NCI-H345 treated with DMSO at 0.1 percent for 48 hours (cell line): Measurements from ENCODE around the gene NEGR1.
"Not testable (repeated sequence)": the region's sequence is repeated elsewhere in the genome, so short reads cannot be mapped to it uniquely, and the experiment has no call there.

ENCODE experiments used
- DNase-seq: peaks from one replicate; lab custom pipeline; 2025; ENCODE audit not compliant: unreplicated experiment; lab: John Stamatoyannopoulos, UW

The NEGR1 gene

DNA sequence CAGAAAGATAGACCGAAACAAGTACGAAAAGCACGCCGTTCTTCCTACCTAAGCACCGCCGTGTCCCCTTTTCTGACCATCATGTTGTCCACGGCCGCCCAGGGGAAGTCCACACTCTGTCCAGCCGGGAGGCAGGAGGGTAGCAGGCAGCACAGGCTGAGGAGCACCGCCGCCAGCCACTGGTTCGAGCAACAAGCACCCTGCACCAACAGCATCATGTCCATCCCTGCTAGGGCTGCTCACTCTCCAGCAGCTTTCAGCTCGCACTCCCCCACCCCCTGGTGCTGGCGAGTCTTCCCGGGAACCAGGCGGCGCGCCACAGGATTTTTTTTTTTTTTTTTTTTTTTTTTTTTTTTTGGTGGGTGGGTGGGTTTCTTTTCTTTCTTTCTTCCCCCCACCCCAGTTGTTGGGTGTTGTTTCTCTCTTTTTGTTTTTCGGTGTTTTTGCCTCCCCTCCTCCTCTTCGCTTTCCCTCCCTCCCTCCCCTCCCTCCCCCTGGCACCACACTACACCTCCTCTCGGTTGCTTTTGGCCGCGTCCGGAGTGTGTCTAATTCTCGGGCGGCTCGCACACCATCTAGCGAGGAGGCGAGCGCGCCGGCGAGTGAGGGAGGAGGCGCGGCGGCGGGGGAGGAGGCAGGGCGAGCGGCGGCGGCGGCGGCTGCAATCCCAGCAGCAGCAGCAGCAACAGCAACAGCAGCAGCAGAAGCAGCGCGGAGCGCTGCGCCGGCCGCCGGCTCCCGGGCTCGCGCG lies at the start of gene NEGR1:
Gene NEGR1 (minus strand): TSS at position 269 of the 751 bp plus-strand sequence.
- peak; percentile 70 for DNase-seq

DNA sequence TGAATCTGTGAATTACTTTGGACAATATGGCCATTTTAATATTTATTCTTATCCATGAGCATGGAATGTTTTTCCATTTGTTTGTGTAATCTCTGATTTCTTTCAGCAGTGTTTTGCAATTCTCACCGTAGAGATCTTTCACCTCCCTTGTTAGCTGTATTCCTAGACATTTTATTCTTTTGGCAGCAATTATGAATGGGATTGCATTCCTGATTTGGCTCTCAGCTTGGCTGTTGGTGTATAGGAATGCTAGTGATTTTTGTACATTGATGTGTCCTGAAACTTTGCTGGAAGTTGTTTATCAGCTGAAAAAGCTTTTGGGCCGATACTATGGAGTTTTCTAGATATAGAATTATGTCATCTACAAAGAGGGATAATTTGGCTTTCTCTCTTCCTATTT lies 44.2 kb upstream of the NEGR1 start:
- no peak for DNase-seq

DNA sequence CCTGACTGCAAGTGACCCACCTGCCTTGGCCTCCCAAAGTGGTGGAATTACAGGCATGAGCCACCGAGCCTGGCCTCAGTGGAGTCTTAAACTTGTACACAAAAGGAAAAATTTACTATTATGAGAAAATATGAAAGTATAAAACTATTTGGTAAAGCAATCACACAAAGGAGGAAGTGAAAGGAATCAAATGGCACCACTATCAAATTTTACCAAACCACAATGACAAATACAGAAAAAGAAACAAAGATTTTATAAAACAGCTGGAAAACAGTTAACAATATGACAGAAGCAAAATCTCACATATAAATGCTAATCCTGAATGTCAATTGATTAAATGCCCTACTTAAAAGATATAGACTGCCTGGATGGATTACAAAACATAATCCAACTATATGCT lies 42.1 kb upstream of the NEGR1 start:
- no peak for DNase-seq

DNA sequence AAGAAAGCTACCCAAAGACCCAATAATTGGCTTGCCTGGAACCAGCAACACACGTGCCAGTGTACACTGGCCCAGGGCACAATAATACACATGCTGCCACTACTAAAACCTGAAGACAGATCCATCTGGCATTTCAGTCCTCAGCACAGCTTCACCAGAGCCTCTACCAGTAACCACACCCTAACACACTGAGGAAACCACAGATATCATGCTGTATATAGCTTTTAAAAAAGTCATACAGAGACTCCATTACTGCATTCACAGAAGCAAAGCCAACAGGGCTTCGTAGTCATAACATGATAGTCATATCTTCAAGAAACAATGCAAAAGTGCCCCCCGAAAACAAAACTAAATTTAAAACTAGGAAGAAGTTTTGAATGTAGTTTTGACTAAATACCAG lies 40.6 kb upstream of the NEGR1 start:
- DNase-seq: no peak

DNA sequence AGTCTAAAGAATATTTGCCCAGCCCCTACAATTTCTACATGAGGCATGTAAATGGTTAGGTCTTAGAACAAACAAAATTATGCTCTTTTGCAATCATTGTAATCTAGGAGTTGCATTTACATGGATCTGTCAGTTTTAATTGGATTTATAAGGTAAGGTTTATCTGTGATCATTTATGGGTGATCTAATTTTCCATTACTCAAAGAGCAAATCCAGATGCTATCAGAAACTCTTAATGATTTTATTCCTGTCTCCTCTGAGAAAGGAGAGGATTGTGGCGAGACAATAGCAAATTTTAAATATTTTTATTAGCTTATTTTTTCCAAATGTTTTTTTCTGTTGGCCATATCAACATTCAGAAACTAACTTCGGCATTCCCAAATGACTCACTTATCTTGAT lies 14.2 kb upstream of the NEGR1 start:
- DNase-seq: no peak

DNA sequence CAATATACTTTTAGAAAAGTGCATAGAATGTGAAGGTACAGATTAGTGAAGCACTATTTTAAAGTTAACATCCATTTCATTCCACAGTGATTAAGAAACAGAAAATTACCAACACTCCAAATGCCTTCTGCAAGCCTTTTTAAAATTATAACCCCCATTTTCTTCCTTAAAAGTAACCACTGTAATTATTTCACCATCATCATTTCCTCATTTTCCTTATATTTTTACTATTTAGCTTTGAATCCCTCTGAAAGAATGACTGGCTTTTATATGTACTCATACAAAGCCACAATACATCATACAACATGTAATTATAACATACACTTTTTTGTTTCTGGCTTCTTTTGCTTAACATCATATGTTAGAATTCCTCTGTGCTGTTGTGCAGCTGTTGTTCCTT lies 6.5 kb upstream of the NEGR1 start:
- DNase-seq: no peak

DNA sequence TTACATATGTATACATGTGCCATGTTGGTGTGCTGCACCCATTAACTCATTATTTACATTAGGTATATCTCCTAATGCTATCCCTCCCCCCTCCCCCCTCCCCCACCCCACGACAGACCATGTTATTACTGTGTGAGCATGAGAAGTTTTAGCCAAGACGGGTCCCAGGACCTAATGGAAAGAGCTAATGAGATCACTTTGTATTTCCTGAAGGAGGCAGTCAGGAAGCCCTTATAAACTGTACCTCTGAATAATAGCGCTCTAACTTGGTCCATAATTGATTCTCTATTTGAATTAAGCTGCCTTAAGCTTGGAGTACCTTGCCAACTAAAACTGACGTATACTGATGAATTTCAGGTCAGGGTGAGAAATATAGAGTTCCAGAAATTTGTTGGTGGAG lies 4.1 kb upstream of the NEGR1 start:
- DNase-seq: no peak

DNA sequence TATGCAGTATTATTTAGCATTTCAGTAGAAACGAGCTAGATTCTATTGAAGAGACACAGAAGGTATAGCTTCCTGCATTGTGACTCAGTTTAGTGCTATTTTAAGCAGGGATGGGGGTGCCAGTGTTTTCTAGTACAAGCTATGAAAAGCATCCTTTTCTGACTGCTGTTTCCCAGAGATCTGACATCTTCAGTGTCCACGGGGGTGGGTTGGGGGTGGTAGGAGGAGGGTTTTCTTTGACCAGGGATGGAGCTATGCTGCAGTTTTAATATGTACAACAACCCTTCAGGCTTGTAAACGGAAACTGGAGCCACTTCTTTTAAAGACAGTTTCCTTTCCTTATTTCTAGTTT lies 2.7 kb upstream of the NEGR1 start:
- DNase-seq: no peak

DNA sequence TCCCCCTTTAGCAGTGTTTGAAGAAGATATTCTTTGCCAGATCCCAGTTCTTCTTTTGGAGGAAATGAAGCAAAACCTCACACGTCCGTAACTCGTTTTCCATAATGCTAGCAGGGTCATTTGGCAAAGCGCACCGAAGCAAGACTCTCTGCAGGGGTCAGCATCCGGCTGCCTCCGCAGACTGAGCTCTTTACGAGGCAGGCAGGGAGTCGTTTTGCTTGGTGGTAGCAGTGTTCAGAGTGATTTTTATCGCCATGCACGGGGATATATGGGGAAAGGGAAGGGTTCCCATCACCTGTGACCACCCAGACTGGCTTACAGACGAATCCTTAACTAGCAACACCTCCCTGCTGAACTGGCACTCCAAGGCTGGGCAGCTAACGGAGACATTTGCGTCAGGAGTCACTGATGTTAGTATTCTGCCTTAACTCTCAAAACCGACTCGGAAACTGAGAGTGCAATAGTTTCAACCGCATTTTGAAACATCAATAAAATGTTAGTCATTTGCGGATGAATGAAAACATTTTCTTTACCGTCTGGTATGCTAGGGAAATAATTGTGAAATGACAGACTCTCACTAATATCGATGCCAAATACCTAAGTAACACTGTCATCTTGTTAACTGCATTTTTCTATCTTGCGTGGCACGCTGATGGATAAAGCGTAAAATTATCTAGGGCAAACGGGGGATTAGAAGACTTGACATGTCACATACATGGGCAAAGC lies 2.2 kb upstream of the NEGR1 start:
- peak; percentile 58 for DNase-seq

DNA sequence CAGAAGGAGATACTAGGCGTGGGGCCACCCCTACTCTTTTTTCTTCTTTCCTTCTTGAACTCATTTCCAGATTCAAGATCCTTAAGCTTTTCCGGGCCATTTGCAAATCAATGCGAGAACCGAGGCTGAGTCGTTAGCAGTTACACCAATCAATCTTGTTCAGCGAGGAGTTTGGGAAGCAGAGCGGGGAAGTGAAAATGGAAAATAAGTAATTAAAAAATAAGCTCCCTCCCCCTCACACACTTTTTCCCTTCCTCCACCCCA lies 1.7 kb upstream of the NEGR1 start:
- peak; percentile 81 for DNase-seq

DNA sequence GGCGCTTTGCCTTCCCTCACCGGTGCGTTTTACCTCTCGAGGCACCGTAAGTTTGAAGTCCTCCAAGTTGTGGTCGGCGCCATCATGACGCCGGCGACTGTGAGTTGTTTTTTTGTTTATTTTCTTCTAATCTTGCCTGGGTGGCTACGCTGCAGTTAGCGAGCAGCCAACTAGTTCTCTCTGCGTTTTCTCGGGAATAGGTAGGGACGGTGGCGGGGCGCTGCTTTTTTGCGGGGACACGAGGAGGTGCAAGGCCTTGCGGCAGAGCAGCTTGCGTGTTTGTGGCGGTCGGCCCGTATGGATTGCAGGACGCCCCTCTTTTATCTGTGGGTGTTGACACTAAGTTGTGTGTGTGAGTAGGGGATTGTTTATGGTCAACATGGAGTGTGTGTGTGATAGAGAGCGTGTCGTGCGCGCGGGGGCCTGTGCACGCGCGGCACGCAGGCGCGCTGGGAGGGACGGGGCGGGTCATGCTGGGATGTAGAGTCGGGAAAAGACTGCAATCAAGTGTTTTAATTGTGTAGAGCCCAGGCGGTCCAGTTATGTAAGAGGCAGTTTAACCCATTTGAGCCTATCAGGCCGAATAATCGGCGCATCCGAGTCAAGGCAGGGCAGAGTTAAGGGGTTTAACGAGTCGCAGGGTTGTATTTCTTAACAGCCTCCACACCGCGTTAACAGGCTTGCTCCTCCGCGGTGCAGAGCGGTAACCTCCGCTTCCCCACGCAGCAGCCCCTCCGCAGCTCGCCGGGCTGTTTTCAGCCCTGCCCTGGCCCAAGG lies 1.2 kb upstream of the NEGR1 start:
- DNase-seq: peak; percentile 82

DNA sequence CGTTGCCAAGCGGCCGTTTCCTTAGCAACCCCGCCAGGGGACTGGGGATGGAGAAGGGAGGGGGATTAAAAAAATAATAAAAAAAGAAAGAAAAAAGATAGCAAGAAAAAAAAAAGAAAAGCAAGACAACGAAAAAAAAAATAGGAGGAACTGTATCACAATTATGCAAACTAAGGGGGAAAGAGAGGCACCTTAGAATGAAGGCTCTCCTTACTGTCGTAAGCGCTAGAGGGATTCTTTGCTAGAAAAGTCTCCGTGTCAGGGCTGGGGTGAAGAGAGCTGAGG lies 625 bp upstream of the NEGR1 start:
- no peak for DNase-seq

DNA sequence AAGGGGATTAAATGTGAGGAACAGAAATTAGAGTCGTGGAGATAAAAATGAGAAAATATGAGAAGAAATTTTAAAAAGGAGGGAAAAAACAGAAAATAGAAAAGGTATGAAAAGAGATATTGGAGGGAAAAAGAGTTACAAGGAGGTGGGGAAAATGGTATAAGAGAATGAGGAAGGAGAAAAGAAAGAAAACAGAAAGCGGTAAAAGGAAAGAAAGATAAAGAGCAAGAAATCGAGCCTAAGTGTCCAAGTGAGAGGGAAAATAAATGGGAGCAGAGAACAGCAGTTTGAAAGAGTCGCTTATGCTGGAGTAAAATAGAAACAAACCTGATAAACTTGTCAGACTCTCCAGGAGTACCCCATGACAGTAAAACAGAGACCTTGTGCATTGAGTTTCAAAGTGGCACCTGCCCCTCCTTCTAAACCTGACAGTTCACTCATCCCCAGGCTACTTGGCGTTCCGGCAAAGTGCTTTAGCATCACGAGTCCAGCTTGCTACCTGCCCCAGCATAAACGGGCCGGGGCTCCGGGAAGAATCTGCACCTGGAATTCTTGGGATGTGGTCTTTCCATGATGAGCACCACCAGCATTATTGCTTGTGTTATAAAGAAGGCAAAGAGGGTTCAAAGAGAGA lies 585 bp downstream of the NEGR1 start:
- peak; percentile 39 for DNase-seq

DNA sequence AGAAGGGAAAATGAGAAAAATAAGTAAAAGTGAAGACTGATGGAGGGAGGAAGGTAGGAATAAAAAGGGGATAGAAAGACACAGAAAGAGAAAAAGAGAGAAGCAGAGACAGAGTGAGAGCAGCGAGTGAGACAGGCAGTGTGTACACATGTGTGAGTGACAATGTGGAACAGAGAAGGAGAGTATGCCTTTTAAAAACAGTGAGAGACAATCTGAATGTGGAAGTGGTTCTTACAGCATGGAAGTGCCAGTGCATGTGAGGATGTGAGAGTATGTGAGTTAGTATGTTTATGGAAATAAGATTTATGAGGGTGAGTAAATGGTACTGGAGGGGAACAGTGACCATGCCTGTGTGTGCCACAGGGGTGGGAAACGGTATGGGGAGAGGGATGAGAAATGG lies 1.2 kb downstream of the NEGR1 start:
- DNase-seq: no peak

DNA sequence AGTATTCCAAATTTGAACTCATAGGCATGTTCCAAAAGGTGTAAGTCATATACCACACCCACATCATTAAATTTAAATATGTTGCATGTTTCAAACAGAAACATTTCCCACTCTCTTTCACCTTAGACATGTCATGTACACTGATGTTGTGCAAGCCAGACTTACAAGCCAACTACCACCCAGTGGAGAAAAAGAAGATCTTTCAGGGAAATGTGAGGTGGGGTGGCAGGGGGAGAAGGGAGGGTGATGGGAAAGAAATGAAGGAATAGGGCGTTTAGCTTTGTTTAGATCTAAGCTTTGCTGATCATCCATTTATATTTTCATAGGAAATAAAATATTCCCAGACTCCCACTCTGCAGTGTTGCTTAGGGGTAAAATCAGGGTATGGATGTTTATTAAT lies 1.6 kb downstream of the NEGR1 start:
- no peak for DNase-seq

DNA sequence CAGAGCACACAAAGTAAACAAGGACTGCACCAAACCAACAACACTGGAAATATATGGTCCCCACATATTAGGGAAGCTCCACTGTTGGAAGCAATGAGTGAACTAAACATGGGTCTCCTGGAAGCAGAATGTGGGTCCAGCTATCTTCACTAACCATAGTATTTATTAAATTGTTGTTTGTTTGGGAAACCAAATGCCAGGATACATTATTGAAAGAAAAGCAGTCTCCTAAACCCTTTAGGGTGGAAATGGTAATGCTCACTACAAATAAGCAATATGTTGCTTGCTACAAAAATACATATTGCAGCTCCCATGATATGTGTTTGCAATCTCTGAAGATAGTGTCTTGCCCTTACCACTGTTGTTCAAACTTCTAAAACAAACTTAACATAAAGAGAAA lies 2.2 kb downstream of the NEGR1 start:
- no peak for DNase-seq

DNA sequence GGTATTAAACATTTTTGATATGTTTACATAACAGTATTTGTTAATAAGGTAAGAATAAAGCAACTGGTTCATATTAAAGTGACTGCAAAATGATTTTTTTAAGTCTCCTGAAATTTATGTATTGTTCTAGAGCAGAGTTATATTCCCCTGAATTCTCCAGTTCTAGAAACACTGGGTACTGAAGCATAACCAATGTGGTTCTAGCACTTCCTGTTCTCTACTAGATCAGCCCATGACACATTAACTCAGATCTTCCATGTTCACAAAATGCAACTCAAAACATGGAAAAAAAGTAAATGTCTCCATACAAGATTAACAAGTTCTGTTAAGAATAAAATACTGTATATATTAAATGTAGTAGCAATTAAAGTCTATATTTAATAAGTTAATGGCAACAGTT lies 3.9 kb downstream of the NEGR1 start:
- no peak for DNase-seq

DNA sequence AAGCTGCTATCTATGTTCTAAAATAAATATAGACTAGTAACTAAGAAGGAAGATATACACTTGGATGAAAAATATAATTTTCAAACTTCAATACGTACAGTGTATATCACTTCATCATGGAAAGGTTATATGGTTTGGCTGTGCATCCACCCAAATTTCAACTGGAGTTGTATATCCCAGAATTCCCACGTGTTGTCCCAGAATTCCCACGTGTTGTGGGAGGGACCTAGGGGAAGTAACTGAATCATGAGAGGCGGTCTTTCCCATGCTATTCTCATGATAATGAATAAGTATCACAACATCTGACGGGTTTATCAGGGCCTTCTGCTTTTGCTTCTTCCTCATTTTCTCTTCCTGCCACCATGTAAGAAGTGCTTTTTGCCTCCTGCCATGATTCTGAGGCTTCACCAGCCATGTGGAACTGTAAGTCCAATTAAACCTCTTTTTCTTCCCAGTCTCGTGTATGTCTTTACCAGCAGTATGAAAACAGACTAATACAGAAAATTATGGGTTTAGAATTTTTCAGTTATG lies 10.7 kb downstream of the NEGR1 start:
- no peak for DNase-seq

DNA sequence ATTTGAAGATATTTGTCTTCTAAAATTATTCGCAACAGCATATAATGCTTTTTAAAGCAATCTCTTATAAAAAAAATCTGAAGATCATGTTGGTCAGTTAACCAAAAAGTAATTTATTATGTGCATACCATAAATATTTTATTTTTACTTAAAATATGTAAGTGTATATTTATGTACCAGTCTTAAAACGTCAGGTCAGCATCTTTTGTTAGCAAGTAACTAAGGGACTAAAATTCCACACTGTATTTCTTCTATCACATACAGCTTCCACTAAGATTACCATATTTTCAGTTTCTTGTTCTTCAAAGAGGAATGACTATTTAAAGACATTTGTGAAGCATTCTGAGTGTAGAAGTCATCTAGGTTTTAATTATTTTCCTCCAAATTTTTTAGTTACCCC lies 19.6 kb downstream of the NEGR1 start:
- no peak for DNase-seq

DNA sequence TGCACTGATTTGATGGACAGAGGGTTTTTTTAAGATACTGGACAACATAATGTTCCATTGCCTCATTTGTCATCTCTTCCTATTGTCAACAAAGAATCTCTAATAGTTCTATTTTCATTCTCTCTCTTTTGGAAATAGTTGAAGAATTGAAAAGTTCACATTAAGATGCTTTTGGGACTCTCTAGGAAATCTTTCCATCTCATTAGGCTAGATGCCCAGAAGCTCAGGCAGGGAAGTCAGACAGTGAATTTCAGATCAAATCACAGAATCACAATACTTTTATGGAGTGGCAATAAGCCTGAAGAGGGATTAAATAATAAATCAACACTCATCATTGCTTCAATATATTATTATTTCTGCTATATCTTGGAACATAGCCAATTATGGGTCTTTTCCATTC lies 29.2 kb downstream of the NEGR1 start:
- no peak for DNase-seq

DNA sequence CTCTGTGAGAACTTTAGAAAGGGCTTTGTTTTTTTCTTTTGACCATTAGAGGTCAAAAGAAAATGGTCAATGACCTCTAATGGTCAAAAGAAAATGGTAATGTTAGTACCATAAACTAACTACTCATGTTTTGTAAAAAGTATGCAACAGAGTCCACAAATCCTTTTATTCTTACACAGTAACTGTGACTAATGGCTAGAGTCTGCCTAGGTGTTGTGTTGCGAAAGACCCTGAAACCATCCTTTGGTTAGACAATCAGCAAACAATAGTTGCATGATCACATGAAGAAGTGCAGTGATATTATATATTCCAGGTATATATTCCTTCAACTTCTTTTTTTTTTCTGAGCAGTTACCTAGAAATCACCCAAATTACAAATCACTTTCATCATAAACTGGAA lies 40.9 kb downstream of the NEGR1 start:
- DNase-seq: no peak

DNA sequence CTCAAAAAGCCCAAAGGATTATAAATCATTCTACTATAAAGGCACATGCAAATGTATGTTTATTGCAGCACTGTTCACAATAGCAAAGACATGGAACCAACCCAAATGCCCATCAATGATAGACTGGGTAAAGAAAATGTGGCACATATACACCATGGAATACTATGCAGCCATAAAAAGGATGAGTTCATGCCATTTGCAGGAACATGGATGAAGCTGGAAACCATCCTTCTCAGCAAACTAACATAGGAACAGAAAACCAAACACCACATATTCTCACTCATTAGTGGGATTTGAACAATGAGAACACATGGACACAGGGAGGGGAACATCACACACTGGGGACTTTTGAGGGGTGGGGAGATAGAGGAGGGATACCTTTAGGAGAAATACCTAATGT lies 46.4 kb downstream of the NEGR1 start:
- DNase-seq: not testable (repeated sequence)
